HepG2 (cell line): ENCODE results near the gene CBFA2T2. TPM values are rescaled to one million over a fixed set of nuclear protein-coding genes. Genes with fewer than 3 reads are reported as not detected.

ENCODE experiments used
- ATF2 ChIP-seq: sonication (generic); formaldehyde crosslinking; IDR thresholded peaks from 2 replicates; pipeline ENCODE4 v1.4.0; 2020; ENCODE audit warnings: missing genetic modification reagents
- BCLAF1 ChIP-seq: fragments of 450-650 bp; IDR thresholded peaks from 2 replicates; pipeline ENCODE4 v1.6.1; 2017; ENCODE audit warnings: mild to moderate bottlenecking
- BRF2 ChIP-seq: sonication (generic); formaldehyde crosslinking; IDR thresholded peaks from 2 replicates; pipeline ENCODE4 v1.8.1; 2022; ENCODE audit warnings: mild to moderate bottlenecking, missing genetic modification reagents
- CHD2 ChIP-seq: IDR thresholded peaks from 2 replicates; pipeline ENCODE4 v1.6.1; 2011; ENCODE audit warnings: low read depth, low read length, improper control_type of control experiment
- FUBP1 ChIP-seq: sonication (generic); formaldehyde crosslinking; IDR thresholded peaks from 2 replicates; pipeline ENCODE4 v1.5.1; 2020; ENCODE audit warnings: missing genetic modification reagents, mild to moderate bottlenecking, borderline replicate concordance
- GABPB1 ChIP-seq: IDR thresholded peaks from 2 replicates; pipeline ENCODE4 v1.6.1; 2016; ENCODE audit warnings: mild to moderate bottlenecking, missing genetic modification reagents, moderate library complexity, missing compliant biosample characterization
- HDAC2 ChIP-seq: sonication (generic); formaldehyde crosslinking; IDR thresholded peaks from 2 replicates; pipeline ENCODE4 v1.4.0; 2020; ENCODE audit warnings: missing genetic modification reagents
- HNF4G ChIP-seq, 2 experiments: sonication (generic) in 1 of 2; formaldehyde crosslinking in 1 of 2; IDR thresholded peaks; 2 replicates each; pipeline versions ENCODE4 v1.4.0 to v1.6.1; 2011 to 2020; ENCODE audit warnings: borderline replicate concordance in 2 of 2, low read depth in 2 of 2, mild to moderate bottlenecking in 2 of 2, low read length in 1 of 2, missing genetic modification reagents in 1 of 2, moderate library complexity in 1 of 2
- HNRNPUL1 ChIP-seq: fragments of 200-400 bp; formaldehyde crosslinking; IDR thresholded peaks from 2 replicates; pipeline ENCODE4 v1.6.1; 2017; ENCODE audit warnings: low read depth, mild to moderate bottlenecking, low read length, moderate library complexity
- IRF9 ChIP-seq: sonication (generic); formaldehyde crosslinking; IDR thresholded peaks from 2 replicates; pipeline ENCODE4 v1.8.0; 2022; ENCODE audit warnings: missing genetic modification reagents, mild to moderate bottlenecking, borderline replicate concordance
- KAT8 ChIP-seq: IDR thresholded peaks from 2 replicates; pipeline ENCODE4 v1.6.1; 2016; ENCODE audit warnings: missing genetic modification reagents, missing compliant biosample characterization
- NAIF1 ChIP-seq: sonication (generic); formaldehyde crosslinking; IDR thresholded peaks from 2 replicates; pipeline ENCODE4 v1.5.0; 2020; ENCODE audit warnings: mild to moderate bottlenecking, missing genetic modification reagents, borderline replicate concordance
- THYN1 ChIP-seq: sonication (generic); formaldehyde crosslinking; IDR thresholded peaks from 2 replicates; pipeline ENCODE4 v1.8.1; 2023; ENCODE audit warnings: low read depth, mild to moderate bottlenecking, moderate library complexity, missing genetic modification reagents, borderline replicate concordance
- XBP1 ChIP-seq: sonication (generic); formaldehyde crosslinking; IDR thresholded peaks from 2 replicates; pipeline ENCODE4 v1.5.0; 2020; ENCODE audit warnings: missing genetic modification reagents
- ZNF768 ChIP-seq: sonication (generic); formaldehyde crosslinking; IDR thresholded peaks from 2 replicates; pipeline ENCODE4 v1.4.0; 2020; ENCODE audit warnings: missing genetic modification reagents
- polyA plus RNA-seq, 8 experiments: library from polyadenylated mRNA; depleted of rRNA in 3 of 8; stranded (reverse) in 7 of 8; unstranded in 1 of 8; fragments of >200 nt; fragmentation: Illumina TruSeq in 4 of 8; extraction: Trizol in 4 of 8; gene quantifications; 2 replicates each; pipeline versions ENCODE4 v1.2.1 to v1.2.3, GENCODE V29; 2011 to 2016; ENCODE audit warnings: low read depth in 4 of 8, missing spikeins in 1 of 8, mixed read lengths in 1 of 8; ENCODE audit not compliant: insufficient read depth in 1 of 8
- total RNA-seq, 5 experiments: library from RNA; depleted of rRNA; stranded (reverse); fragments of >200 nt; fragmentation: Illumina TruSeq; extraction: Trizol; gene quantifications; 2 replicates each; pipeline ENCODE4 v1.2.3, GENCODE V29; 2016; ENCODE audit warnings: low read depth in 1 of 5
- TF ChIP-seq, protein P1 (sequence below): sonication (generic); formaldehyde crosslinking; IDR thresholded peaks from 2 replicates; pipeline ENCODE4 v1.9.0; 2022; ENCODE audit warnings: low read depth, missing genetic modification reagents
- TF ChIP-seq, protein P2 (sequence below): sonication (generic); formaldehyde crosslinking; IDR thresholded peaks from 2 replicates; pipeline ENCODE4 v1.4.0; 2020; ENCODE audit warnings: mild to moderate bottlenecking, low read depth, missing genetic modification reagents

CBFA2T2 gene
- total and polyA plus RNA-seq, 2 of the 13 experiments (the other 11 are each of a cell fraction or from before 2014, with no cell fraction given): 6.3 to 21.2 TPM

- no peak for TF ChIP-seq GABPB1 (CRISPR knock-in tag)
- TF ChIP-seq, protein P1, sequence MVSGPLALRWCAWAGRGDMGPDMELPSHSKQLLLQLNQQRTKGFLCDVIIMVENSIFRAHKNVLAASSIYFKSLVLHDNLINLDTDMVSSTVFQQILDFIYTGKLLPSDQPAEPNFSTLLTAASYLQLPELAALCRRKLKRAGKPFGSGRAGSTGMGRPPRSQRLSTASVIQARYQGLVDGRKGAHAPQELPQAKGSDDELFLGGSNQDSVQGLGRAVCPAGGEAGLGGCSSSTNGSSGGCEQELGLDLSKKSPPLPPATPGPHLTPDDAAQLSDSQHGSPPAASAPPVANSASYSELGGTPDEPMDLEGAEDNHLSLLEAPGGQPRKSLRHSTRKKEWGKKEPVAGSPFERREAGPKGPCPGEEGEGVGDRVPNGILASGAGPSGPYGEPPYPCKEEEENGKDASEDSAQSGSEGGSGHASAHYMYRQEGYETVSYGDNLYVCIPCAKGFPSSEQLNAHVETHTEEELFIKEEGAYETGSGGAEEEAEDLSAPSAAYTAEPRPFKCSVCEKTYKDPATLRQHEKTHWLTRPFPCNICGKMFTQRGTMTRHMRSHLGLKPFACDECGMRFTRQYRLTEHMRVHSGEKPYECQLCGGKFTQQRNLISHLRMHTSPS (CRISPR knock-in tag): no peak
- TF ChIP-seq BRF2: no peak
- peak; percentile 25; the same call in 1 of the 2 replicates for TF ChIP-seq HDAC2
- no peak for TF ChIP-seq ATF2 (CRISPR knock-in tag)
- no peak for TF ChIP-seq XBP1 (CRISPR knock-in tag)
- TF ChIP-seq THYN1: no peak
- no peak for TF ChIP-seq HNF4G (IDR thresholded peaks at IDR 0.05; ENCODE audit: borderline replicate concordance, low read depth, low read length)
- no peak for TF ChIP-seq HNF4G (CRISPR knock-in tag; IDR thresholded peaks at IDR 0.05; ENCODE audit: borderline replicate concordance, low read depth)
- TF ChIP-seq IRF9 (CRISPR knock-in tag): no peak
- no peak for TF ChIP-seq NAIF1 (CRISPR knock-in tag)
- no peak for TF ChIP-seq BCLAF1
- no peak for TF ChIP-seq HNRNPUL1
- TF ChIP-seq ZNF768: no peak
- peak; percentile 66 for TF ChIP-seq KAT8
- TF ChIP-seq, protein P2, sequence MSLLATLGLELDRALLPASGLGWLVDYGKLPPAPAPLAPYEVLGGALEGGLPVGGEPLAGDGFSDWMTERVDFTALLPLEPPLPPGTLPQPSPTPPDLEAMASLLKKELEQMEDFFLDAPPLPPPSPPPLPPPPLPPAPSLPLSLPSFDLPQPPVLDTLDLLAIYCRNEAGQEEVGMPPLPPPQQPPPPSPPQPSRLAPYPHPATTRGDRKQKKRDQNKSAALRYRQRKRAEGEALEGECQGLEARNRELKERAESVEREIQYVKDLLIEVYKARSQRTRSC: no peak
- TF ChIP-seq FUBP1 (CRISPR knock-in tag): no peak
- no peak for TF ChIP-seq CHD2
Observed at GRCh38 chr20:33554914-33555420, 65.1 kb downstream of the CBFA2T2 start (continued).
